ENCODE results near the gene ADCY2.

ADCY2 gene

GRCh38 chr5:7802855-7803254 lies 406.9 kb downstream of the ADCY2 start:
- peak; percentile 0 for DNase-seq

- DNase-seq = no peak
These were observed 408.0 kb downstream of the ADCY2 start for GRCh38 chr5:7803937-7804336.

- no peak for DNase-seq
These were observed 409.4 kb downstream of the ADCY2 start for GRCh38 chr5:7805379-7805778.

GRCh38 chr5:7808998-7809397 lies 413.1 kb downstream of the ADCY2 start:
- no peak for DNase-seq

- DNase-seq = no peak
These were observed 415.8 kb downstream of the ADCY2 start for GRCh38 chr5:7811715-7812114.

GRCh38 chr5:7813007-7813406 lies 417.1 kb downstream of the ADCY2 start:
- DNase-seq = no peak

GRCh38 chr5:7813576-7813975 lies 417.6 kb downstream of the ADCY2 start:
- DNase-seq = no peak

- DNase-seq = no peak
These were observed 418.9 kb downstream of the ADCY2 start for GRCh38 chr5:7814816-7815215.

- DNase-seq = peak; percentile 48
These were observed 420.1 kb downstream of the ADCY2 start for GRCh38 chr5:7815892-7816534.

- no peak for DNase-seq
These were observed 420.6 kb downstream of the ADCY2 start for GRCh38 chr5:7816535-7816901.

GRCh38 chr5:7822449-7822848 lies 426.5 kb downstream of the ADCY2 start:
- DNase-seq = no peak

- DNase-seq = no peak
These were observed 427.7 kb downstream of the ADCY2 start for GRCh38 chr5:7823594-7823993.

GRCh38 chr5:7824995-7825394 lies 429.1 kb downstream of the ADCY2 start:
- DNase-seq = no peak

- DNase-seq = no peak
These were observed 429.7 kb downstream of the ADCY2 start for GRCh38 chr5:7825630-7826029.

- peak; percentile 9 for DNase-seq
These were observed 431.7 kb downstream of the ADCY2 start for GRCh38 chr5:7827610-7828009.

- no peak for DNase-seq
These were observed 432.3 kb downstream of the ADCY2 start for GRCh38 chr5:7828269-7828668.

- DNase-seq = no peak
These were observed 439.0 kb downstream of the ADCY2 start for GRCh38 chr5:7834982-7835381.

GRCh38 chr5:7837403-7837802 lies 441.5 kb downstream of the ADCY2 start:
- no peak for DNase-seq

- DNase-seq = no peak
These were observed 446.6 kb downstream of the ADCY2 start for GRCh38 chr5:7842531-7842930.

- no peak for DNase-seq
These were observed 449.0 kb downstream of the ADCY2 start for GRCh38 chr5:7844901-7845300.

GRCh38 chr5:7845557-7845956 lies 449.6 kb downstream of the ADCY2 start:
- DNase-seq = no peak

- DNase-seq = no peak
These were observed 450.4 kb downstream of the ADCY2 start for GRCh38 chr5:7846327-7846726.

- DNase-seq = peak; percentile 16
These were observed 452.4 kb downstream of the ADCY2 start for GRCh38 chr5:7848296-7848695.

- peak; percentile 7 for DNase-seq
These were observed 453.9 kb downstream of the ADCY2 start for GRCh38 chr5:7849681-7850394.
